HepG2 (cell line): Measurements from ENCODE around the gene MEIOB. TPM values are rescaled to one million over a fixed set of nuclear protein-coding genes. Genes with fewer than 3 reads are reported as not detected.

Experiments
- ATAC-seq: fragments of 200-7000 bp; cut with Tn5 transposase; 3 replicates; pipeline ENCODE4 v1.9.1; 2020; ENCODE audit warnings: mild to moderate bottlenecking, moderate library complexity
- BruUV-seq: library from RNA; stranded (reverse); fragments of 400-500 nt; replicated peaks from 2 replicates; lab custom pipeline; 2021; lab: Mats Ljungman, UMichigan
- CTCF ChIA-PET: fragments of 300-600 bp; formaldehyde crosslinking; extraction: SDS; loops from one replicate; lab custom pipeline; 2021; ENCODE audit warnings: low total read pairs, inconsistent platforms, low intra/inter-chr PET ratio; lab: Yijun Ruan, JAX
- POLR2A ChIA-PET: fragments of 350-600 bp; sonication (Branson Sonifier 250); formaldehyde crosslinking; loops from one replicate; lab custom pipeline; 2020; ENCODE audit warnings: antibody characterized with exemption, inconsistent platforms; lab: Yijun Ruan, JAX
- DNase-seq: peaks from one replicate; pipeline ENCODE4 v3.0.0-alpha.2; 2015; ENCODE audit warnings: low spot score
- FAIRE-seq: peaks from 3 replicates; lab custom pipeline; 2011; peaks lifted over from hg19 to GRCh38; lab: Jason Lieb, UNC
- H2AFZ ChIP-seq: one replicate; pipeline ENCODE4 v1.6.1; 2011; ENCODE audit warnings: low read length, inconsistent platforms
- H3K27ac ChIP-seq: fragments of 300-600 bp; 3 replicates; pipeline ENCODE4 v1.8.0; 2011; ENCODE audit warnings: mixed run types, mild to moderate bottlenecking, mixed read lengths, low read length, inconsistent platforms; ENCODE audit not compliant: insufficient read depth; ENCODE audit errors: extremely low read length
- H3K27me3 ChIP-seq, 2 experiments: fragments of 200-600 bp in 1 of 2; 2 replicates in 1 of 2; 3 replicates in 1 of 2; pipeline versions ENCODE4 v1.6.0 to v1.8.0; 2011; ENCODE audit warnings: low read length in 2 of 2, mild to moderate bottlenecking in 2 of 2, moderate library complexity in 2 of 2, inconsistent platforms in 1 of 2; ENCODE audit not compliant: insufficient read depth in 2 of 2, control insufficient read depth in 1 of 2
- H3K36me3 ChIP-seq, 2 experiments: fragments of 200-600 bp in 1 of 2; replicated peaks in 1 of 2; 2 replicates in 1 of 2; 3 replicates in 1 of 2; pipeline versions ENCODE4 v1.5.1 to v1.8.0; 2011; ENCODE audit warnings: low read length in 2 of 2, inconsistent platforms in 1 of 2; ENCODE audit not compliant: insufficient read depth in 2 of 2, control insufficient read depth in 1 of 2
- H3K4me1 ChIP-seq: 2 replicates; pipeline ENCODE4 v1.5.1; 2012; ENCODE audit warnings: low read length, inconsistent platforms; ENCODE audit not compliant: insufficient read depth
- H3K4me2 ChIP-seq: 2 replicates; pipeline ENCODE4 v1.6.0; 2011; ENCODE audit warnings: low read depth, low read length, inconsistent platforms
- H3K4me3 ChIP-seq, 3 experiments: fragments of 200-600 bp in 1 of 3; sonication (generic), shearing (Covaris generic) in 1 of 3; replicated peaks in 1 of 3; 2 replicates each; pipeline ENCODE4 v1.5.1; 2011 to 2016; ENCODE audit warnings: low read length in 3 of 3, inconsistent platforms in 2 of 3, low read depth in 2 of 3, mild to moderate bottlenecking in 2 of 3, control low read depth in 1 of 3, mixed read lengths in 1 of 3; ENCODE audit not compliant: insufficient read depth in 1 of 3
- H3K79me2 ChIP-seq: one replicate; pipeline ENCODE4 v1.6.1; 2011; ENCODE audit warnings: low read length, inconsistent platforms; ENCODE audit not compliant: insufficient read depth
- H3K9ac ChIP-seq: 2 replicates; pipeline ENCODE4 v1.6.0; 2011; ENCODE audit warnings: mild to moderate bottlenecking, low read depth, low read length, inconsistent platforms; ENCODE audit not compliant: insufficient read depth
- H3K9me3 ChIP-seq: 2 replicates; pipeline ENCODE4 v1.5.1; 2012; ENCODE audit warnings: mild to moderate bottlenecking, low read length
- H4K20me1 ChIP-seq: 2 replicates; pipeline ENCODE4 v1.6.0; 2011; ENCODE audit warnings: inconsistent platforms, mild to moderate bottlenecking, low read length, moderate library complexity; ENCODE audit not compliant: insufficient read depth
- FOSL2 ChIP-seq: sonication (generic); formaldehyde crosslinking; IDR thresholded peaks from 2 replicates; pipeline ENCODE4 v1.4.0; 2020; ENCODE audit warnings: missing genetic modification reagents
- FOXA1 ChIP-seq, 2 experiments: fragments of 450-650 bp in 1 of 2; sonication (generic) in 1 of 2; formaldehyde crosslinking in 1 of 2; IDR thresholded peaks; 2 replicates each; pipeline versions ENCODE4 v1.4.0 to v1.6.1; 2016 to 2020; ENCODE audit warnings: missing genetic modification reagents in 1 of 2
- FOXM1 ChIP-seq: sonication (generic); formaldehyde crosslinking; IDR thresholded peaks from 2 replicates; pipeline ENCODE4 v1.5.0; 2020; ENCODE audit warnings: missing genetic modification reagents
- MEIS2 ChIP-seq: sonication (generic); formaldehyde crosslinking; IDR thresholded peaks from 2 replicates; pipeline ENCODE4 v1.9.0; 2021; ENCODE audit warnings: mild to moderate bottlenecking, missing genetic modification reagents
- MYC ChIP-seq: sonication (generic); formaldehyde crosslinking; IDR thresholded peaks from 2 replicates; pipeline ENCODE4 v1.9.0; 2021; ENCODE audit warnings: missing genetic modification reagents, borderline replicate concordance
- NR2F6 ChIP-seq, 2 experiments: IDR thresholded peaks; 2 replicates each; pipeline ENCODE4 v1.6.1; 2016; ENCODE audit warnings: antibody characterized with exemption in 1 of 2, mild to moderate bottlenecking in 1 of 2
- PPARG ChIP-seq: conservative IDR thresholded peaks from 2 replicates; pipeline ENCODE4 v1.6.1; 2016; ENCODE audit warnings: missing biosample characterization, missing genetic modification reagents
- TOE1 ChIP-seq: sonication (generic); formaldehyde crosslinking; IDR thresholded peaks from 2 replicates; pipeline ENCODE4 v1.4.0; 2020; ENCODE audit warnings: mild to moderate bottlenecking, missing genetic modification reagents
- U2AF2 ChIP-seq: fragments of 200-400 bp; formaldehyde crosslinking; IDR thresholded peaks from 2 replicates; pipeline ENCODE4 v1.6.1; 2017; ENCODE audit warnings: low read depth, mild to moderate bottlenecking, low read length
- ZBTB38 ChIP-seq: sonication (generic); formaldehyde crosslinking; IDR thresholded peaks from 2 replicates; pipeline ENCODE4 v1.5.1; 2020; ENCODE audit warnings: mild to moderate bottlenecking, missing genetic modification reagents
- ZBTB7A ChIP-seq: sonication (generic); formaldehyde crosslinking; IDR thresholded peaks from 2 replicates; pipeline ENCODE4 v1.8.0; 2022; ENCODE audit warnings: mild to moderate bottlenecking, missing genetic modification reagents
- ZFP90 ChIP-seq: sonication (generic); formaldehyde crosslinking; IDR thresholded peaks from 2 replicates; pipeline ENCODE4 v1.8.0; 2022; ENCODE audit warnings: missing genetic modification reagents, mild to moderate bottlenecking, inconsistent platforms, borderline replicate concordance
- ZNF501 ChIP-seq: sonication (generic); formaldehyde crosslinking; IDR thresholded peaks from 2 replicates; pipeline ENCODE4 v1.5.1; 2020; ENCODE audit warnings: mild to moderate bottlenecking, moderate library complexity, missing genetic modification reagents
- ZNF644 ChIP-seq: IDR thresholded peaks from 2 replicates; pipeline ENCODE4 v1.6.1; 2016; ENCODE audit warnings: low read depth
- ZNF883 ChIP-seq: sonication (generic); formaldehyde crosslinking; IDR thresholded peaks from 2 replicates; pipeline ENCODE4 v1.5.1; 2020; ENCODE audit warnings: mild to moderate bottlenecking, missing genetic modification reagents; ENCODE audit errors: not compliant biosample characterization
- WGBS: methylation state at CpG from one replicate; pipeline ENCODE4 v1.1.6; 2017; ENCODE audit warnings: low lambda C conversion rate; 5-methylcytosine and 5-hydroxymethylcytosine counted together
- in situ Hi-C: cut with HindIII; loops from 2 replicates; pipeline ENCODE4 v1.10.0; 2017; ENCODE audit warnings: low pct_unique_long_range_greater_than_20kb; ENCODE audit not compliant: extremely low pct_ligation_motif_present
- intact Hi-C: fragments of 100-400 bp; cut with micrococcal nuclease; formaldehyde crosslinking; loops from one replicate; pipeline ENCODE4 v1.10.0; 2022; ENCODE audit not compliant: unreplicated experiment
- polyA plus RNA-seq, 8 experiments: library from polyadenylated mRNA; depleted of rRNA in 3 of 8; stranded (reverse) in 7 of 8; unstranded in 1 of 8; fragments of >200 nt; fragmentation: Illumina TruSeq in 4 of 8; extraction: Trizol in 4 of 8; gene quantifications; 2 replicates each; pipeline versions ENCODE4 v1.2.1 to v1.2.3, GENCODE V29; 2011 to 2016; ENCODE audit warnings: low read depth in 4 of 8, missing spikeins in 1 of 8, mixed read lengths in 1 of 8; ENCODE audit not compliant: insufficient read depth in 1 of 8
- total RNA-seq, 5 experiments: library from RNA; depleted of rRNA; stranded (reverse); fragments of >200 nt; fragmentation: Illumina TruSeq; extraction: Trizol; gene quantifications; 2 replicates each; pipeline ENCODE4 v1.2.3, GENCODE V29; 2016; ENCODE audit warnings: low read depth in 1 of 5
- TF ChIP-seq, protein P1 (sequence below): sonication (generic); formaldehyde crosslinking; IDR thresholded peaks from 2 replicates; pipeline ENCODE4 v1.5.0; 2020; ENCODE audit warnings: missing genetic modification reagents

Gene MEIOB
- total and polyA plus RNA-seq, 2 of the 13 experiments (the other 11 are each of a cell fraction or from before 2014, with no cell fraction given): 0.17 TPM; not detected in 1

DNA sequence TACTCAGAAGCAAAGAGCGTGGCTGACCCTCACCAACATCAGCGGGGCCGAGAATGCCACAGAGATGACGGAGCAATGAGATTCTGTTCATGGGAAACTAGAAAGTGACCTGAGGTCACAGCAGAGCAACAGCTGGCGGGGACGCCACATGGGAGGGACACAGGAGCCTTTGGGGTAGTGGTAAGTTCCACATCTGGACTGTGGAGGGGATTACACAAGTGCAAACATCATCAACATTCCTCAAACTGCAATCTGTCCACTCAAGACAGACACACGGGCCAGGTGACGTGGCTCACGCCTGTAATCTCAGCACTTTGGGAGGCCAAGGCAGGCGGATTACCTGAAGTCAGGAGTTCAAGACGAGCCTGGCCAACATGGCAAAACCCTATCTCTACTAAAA is 56.5 kb downstream of the MEIOB start:
- Histone ChIP-seq H2AFZ (no peak overlapping the region), H3K9me3 (no peaks in the 10 kb centered on the region), H4K20me1 (peaks cover 5% of the 10 kb centered on the region; the same call in 1 of the 2 replicates), H3K9ac (no peak overlapping the region), H3K27me3 (no peaks in the 10 kb centered on the region), H3K4me2 (no peak overlapping the region), H3K27ac (no peak overlapping the region), H3K4me1 (peaks cover 10% of the 10 kb centered on the region), H3K36me3 (peaks cover 7 to 23% of the 10 kb centered on the region in 2 experiments; a peak in 4 of 5 replicates), H3K4me3 (no peak overlapping the region), H3K79me2 (no peaks in the 10 kb centered on the region)
- 96% methylated on average over 9 of the region's 11 CpGs for WGBS
- intact Hi-C loops: no loop called here
- FAIRE-seq (no peak), DNase-seq (no peak), ATAC-seq (no peak)
- in situ Hi-C loops: no loop called here
- CTCF ChIA-PET: no interaction called here
- no TSS peak for BruUV-seq
- TF ChIP-seq TOE1 (CRISPR knock-in tag): no peak
- no peak for TF ChIP-seq ZBTB7A (CRISPR knock-in tag)
- POLR2A ChIA-PET: interaction anchor here (0.9 kb wide), 1 partner anchor 33 kb away, joined by 4 read pairs; the partner anchor contains the start of genes NUBP2 and SPSB3

DNA sequence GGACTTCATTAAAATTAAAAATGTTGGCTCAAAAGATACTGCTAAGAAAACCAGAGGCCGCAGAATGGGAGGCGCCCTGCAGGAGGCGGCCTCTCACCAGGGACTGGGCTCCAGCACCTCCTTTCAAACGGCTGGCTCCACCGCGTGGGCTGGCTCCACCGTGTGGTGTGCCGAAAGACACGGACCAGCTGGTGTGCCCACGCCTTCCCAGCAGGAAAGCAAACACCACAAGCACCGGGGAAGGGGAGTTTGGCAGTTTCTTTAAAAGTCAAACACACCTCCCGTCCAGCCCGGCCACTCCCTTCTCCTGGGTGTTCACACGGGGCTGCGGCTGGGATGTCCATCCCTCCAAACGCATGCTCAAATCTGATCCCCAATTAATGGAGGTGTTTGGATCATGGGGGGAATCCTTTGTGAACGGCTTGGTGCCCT is 59.2 kb downstream of the MEIOB start:
- peaks cover 5% of the 10 kb centered on the region; the same call in 1 of the 2 replicates for H4K20me1 ChIP-seq
- H3K4me2 ChIP-seq: peak overlapping the region; percentile 34; the same call in 1 of the 2 replicates
- H3K79me2 ChIP-seq: no peaks in the 10 kb centered on the region
- no peak overlapping the region for H3K27ac ChIP-seq
- ATAC-seq (peak; percentile 93), FAIRE-seq (peak; percentile 42), DNase-seq (peak; percentile 70)
- no peaks in the 10 kb centered on the region for H3K27me3 ChIP-seq
- no peak overlapping the region for H3K4me3 ChIP-seq
- H3K36me3 ChIP-seq: peaks cover 12 to 34% of the 10 kb centered on the region in 2 experiments; a peak in 4 of 5 replicates
- WGBS: 38% methylated on average over 12 of the region's 17 CpGs
- no peaks in the 10 kb centered on the region for H3K9me3 ChIP-seq
- in situ Hi-C loops (no loop called here), intact Hi-C loops (loop anchor here (1.0 to 5.0 kb wide), 3 partner anchors 18 to 40 kb away; partner anchors contain the start of genes EME2, MRPS34, NME3 and NUBP2)
- ChIA-PET CTCF (interaction anchor here (0.6 to 1.8 kb wide), 6 partner anchors 11 to 120 kb away, joined by 3 to 11 read pairs (median 8); partner anchors contain the start of genes EME2, IGFALS, MRPS34 and NUBP2), POLR2A (interaction anchor here (1.0 to 2.9 kb wide), 4 partner anchors 12 to 30 kb away, joined by 3 to 11 read pairs (median 4); partner anchors contain the start of genes NUBP2 and SPSB3)
- no peak overlapping the region for H2AFZ ChIP-seq
- peaks cover 10% of the 10 kb centered on the region for H3K4me1 ChIP-seq
- H3K9ac ChIP-seq: no peak overlapping the region
- no TSS peak for BruUV-seq
- TF ChIP-seq ZBTB38 (CRISPR knock-in tag): peak; percentile 56; the same call in 1 of the 2 replicates
- peak; percentile 81; the same call in 1 of the 2 replicates for TF ChIP-seq MYC
- TF ChIP-seq MEIS2: peak; percentile 32; the same call in 1 of the 2 replicates
- TF ChIP-seq FOXA1 (IDR thresholded peaks at IDR 0.05): no peak
- TF ChIP-seq FOXA1 (CRISPR knock-in tag; IDR thresholded peaks at IDR 0.05): 0 out of 2 replicates have a peak, but pooled peaks have one; percentile 22
- TF ChIP-seq ZFP90: 0 out of 2 replicates have a peak, but pooled peaks have one; percentile 44
- no peak for TF ChIP-seq NR2F6 (IDR thresholded peaks at IDR 0.05)
- TF ChIP-seq NR2F6 (CRISPR knock-in tag; IDR thresholded peaks at IDR 0.05): peak; percentile 34; the same call in 1 of the 2 replicates
- peak; percentile 22; the same call in 1 of the 2 replicates for TF ChIP-seq FOSL2 (CRISPR knock-in tag)
- no peak for TF ChIP-seq U2AF2
- TF ChIP-seq FOXM1: no peak
- TF ChIP-seq, protein P1, sequence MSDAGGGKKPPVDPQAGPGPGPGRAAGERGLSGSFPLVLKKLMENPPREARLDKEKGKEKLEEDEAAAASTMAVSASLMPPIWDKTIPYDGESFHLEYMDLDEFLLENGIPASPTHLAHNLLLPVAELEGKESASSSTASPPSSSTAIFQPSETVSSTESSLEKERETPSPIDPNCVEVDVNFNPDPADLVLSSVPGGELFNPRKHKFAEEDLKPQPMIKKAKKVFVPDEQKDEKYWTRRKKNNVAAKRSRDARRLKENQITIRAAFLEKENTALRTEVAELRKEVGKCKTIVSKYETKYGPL (CRISPR knock-in tag): no peak
- TF ChIP-seq ZNF644 (CRISPR knock-in tag): no peak
- TF ChIP-seq ZNF501 (CRISPR knock-in tag): peak; percentile 66; the same call in 1 of the 2 replicates
- no peak for TF ChIP-seq ZNF883 (CRISPR knock-in tag)
- TF ChIP-seq PPARG (CRISPR knock-in tag): 0 out of 2 replicates have a peak, but pooled peaks have one; percentile 31
